ENCODE results near the gene ADAP2. TPM values are rescaled to one million over a fixed set of nuclear protein-coding genes. Genes with fewer than 3 reads are reported as not detected.

ADAP2 gene
- total RNA-seq, 2 experiments from 2014 or later: 1.0 to 1.3 TPM

DNA sequence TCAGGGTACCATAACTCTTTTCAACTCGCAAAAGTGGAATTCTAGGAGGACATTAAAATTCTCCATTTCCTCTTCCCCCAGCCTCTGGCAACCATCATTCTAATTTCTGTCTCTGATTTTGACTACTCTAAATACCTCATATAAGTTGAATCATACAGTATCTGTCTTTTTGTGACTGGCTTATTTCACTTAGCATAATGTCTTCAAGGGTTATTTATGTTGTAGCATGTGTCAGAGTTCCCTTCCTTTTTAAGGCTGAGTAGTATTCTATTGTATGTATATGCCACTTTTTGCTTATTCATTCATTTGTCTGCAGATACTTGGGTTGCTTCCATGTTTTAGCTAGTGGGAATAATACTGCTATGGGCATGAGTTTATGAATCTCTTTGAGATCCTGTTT lies 61.1 kb downstream of the ADAP2 start:
- Mint-ChIP-seq H3K27ac (peak overlapping the region; percentile 34), H3K27me3 (no peaks in the 10 kb centered on the region), H3K4me1 (ENCODE audit: low read depth) (peaks cover 14% of the 10 kb centered on the region), H3K4me3 (no peak overlapping the region), H3K9me3 (no peaks in the 10 kb centered on the region), H3K36me3 (peaks cover 7% of the 10 kb centered on the region)
- POLR2A ChIA-PET: interaction anchor here (0.6 kb wide), 1 partner anchor 75 kb away, joined by 3 read pairs; no protein-coding TSS in a partner anchor
- CTCF ChIA-PET: no interaction called here
- intact Hi-C loops (cut with micrococcal nuclease): loop anchor here (1.0 kb wide), 1 partner anchor 11 kb away; no protein-coding TSS in a partner anchor
- no peak for DNase-seq

DNA sequence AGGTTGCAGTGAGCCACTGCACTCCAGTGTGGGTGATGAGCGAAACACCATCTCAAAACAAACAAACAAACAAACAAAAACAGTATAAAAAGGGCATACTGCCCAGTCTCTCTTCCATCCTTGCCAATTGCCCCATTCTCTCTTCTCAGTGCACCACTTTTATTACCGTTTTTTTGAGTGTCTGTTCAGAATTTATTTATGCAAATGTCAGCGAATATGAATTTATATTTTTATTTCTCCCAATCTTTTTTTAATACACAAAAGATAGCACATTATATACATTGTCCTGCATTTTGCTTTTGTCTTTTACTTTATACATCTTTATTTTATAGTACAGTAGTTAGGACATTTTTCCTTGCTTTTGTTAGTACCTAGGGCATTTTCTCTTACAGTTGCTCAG lies 68.7 kb downstream of the ADAP2 start:
- intact Hi-C loops (cut with micrococcal nuclease): no loop called here
- H3K27ac Mint-ChIP-seq: no peak overlapping the region
- CTCF ChIA-PET: interaction anchor here (1.5 kb wide), 1 partner anchor 225 kb away, joined by 3 read pairs; no protein-coding TSS in a partner anchor

DNA sequence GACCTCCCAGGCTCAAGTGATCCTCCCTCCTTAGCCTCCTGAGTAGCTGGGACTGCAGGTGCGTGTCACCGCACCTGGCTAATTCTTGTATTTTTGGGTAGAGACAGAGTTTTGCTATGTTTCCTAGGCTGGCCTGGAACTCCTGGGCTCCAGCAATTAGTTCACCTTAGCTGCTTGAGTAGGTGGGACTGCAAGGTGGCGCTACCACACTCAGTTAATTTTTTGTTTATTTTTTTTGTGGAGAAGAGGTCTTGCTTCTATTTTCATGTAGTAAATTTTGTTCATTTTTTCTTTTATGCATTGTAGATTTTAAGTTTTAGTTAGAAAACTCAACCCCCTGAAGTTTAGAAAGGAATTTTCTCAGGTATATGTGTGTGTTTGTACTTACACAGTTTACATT lies 70.8 kb downstream of the ADAP2 start:
- no peak overlapping the region for H3K27ac Mint-ChIP-seq
- peaks cover 6% of the 10 kb centered on the region for H3K36me3 Mint-ChIP-seq
- H3K4me1 Mint-ChIP-seq (ENCODE audit: low read depth): no peaks in the 10 kb centered on the region
- H3K4me3 Mint-ChIP-seq: no peak overlapping the region
- ChIA-PET POLR2A (no interaction called here), CTCF (no interaction called here)
- intact Hi-C loops (cut with micrococcal nuclease): no loop called here
- no peaks in the 10 kb centered on the region for H3K9me3 Mint-ChIP-seq
- no peaks in the 10 kb centered on the region for H3K27me3 Mint-ChIP-seq
- no peak for DNase-seq

More for the DNA sequence above, 68.7 kb downstream of the ADAP2 start:
- Mint-ChIP-seq H3K36me3 (peaks cover 11% of the 10 kb centered on the region), H3K27me3 (no peaks in the 10 kb centered on the region), H3K4me1 (ENCODE audit: low read depth) (no peaks in the 10 kb centered on the region), H3K9me3 (no peaks in the 10 kb centered on the region), H3K4me3 (no peak overlapping the region)
- POLR2A ChIA-PET: interaction anchor here (0.7 kb wide), 1 partner anchor 350 kb away, joined by 3 read pairs; no protein-coding TSS in a partner anchor
- DNase-seq: no peak

DNA sequence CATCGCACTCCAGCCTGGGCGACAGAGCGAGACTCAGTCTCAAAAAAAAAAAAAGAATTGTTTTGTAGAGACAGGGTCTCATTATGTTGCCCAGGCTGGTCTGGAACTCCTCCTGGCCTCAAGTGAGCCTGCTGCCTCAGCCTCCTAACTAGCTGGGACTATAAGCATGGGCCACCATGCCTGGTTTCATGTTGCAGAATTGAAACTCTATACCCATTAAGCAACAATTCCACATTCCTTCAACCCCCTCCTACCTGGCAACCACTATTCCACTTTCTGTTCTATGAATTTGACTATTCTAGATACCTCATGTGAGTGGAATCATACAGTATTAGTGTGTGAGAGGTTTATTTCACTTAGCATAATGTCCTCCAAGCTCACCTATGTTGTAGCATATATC lies 73.6 kb downstream of the ADAP2 start:
- H3K4me1 Mint-ChIP-seq (ENCODE audit: low read depth): no peaks in the 10 kb centered on the region
- no peak overlapping the region for H3K4me3 Mint-ChIP-seq
- intact Hi-C loops (cut with micrococcal nuclease): no loop called here
- no peaks in the 10 kb centered on the region for H3K9me3 Mint-ChIP-seq
- DNase-seq: no peak
- H3K36me3 Mint-ChIP-seq: peaks cover 15% of the 10 kb centered on the region
- CTCF ChIA-PET: no interaction called here
- POLR2A ChIA-PET: no interaction called here
- no peaks in the 10 kb centered on the region for H3K27me3 Mint-ChIP-seq
- no peak overlapping the region for H3K27ac Mint-ChIP-seq

GRCh38 chr17:30996486-30996885 lies 74.7 kb downstream of the ADAP2 start:
- H3K9me3 Mint-ChIP-seq: no peaks in the 10 kb centered on the region

GRCh38 chr17:30997270-30997669 lies 75.5 kb downstream of the ADAP2 start:
- no peak overlapping the region for H3K4me3 Mint-ChIP-seq
- POLR2A ChIA-PET: no interaction called here

More at GRCh38 chr17:30996486-30996885, 74.7 kb downstream of the ADAP2 start:
- Mint-ChIP-seq H3K27ac (no peak overlapping the region), H3K4me1 (ENCODE audit: low read depth) (no peaks in the 10 kb centered on the region), H3K36me3 (peaks cover 15% of the 10 kb centered on the region), H3K4me3 (no peak overlapping the region), H3K27me3 (no peaks in the 10 kb centered on the region)
- intact Hi-C loops (cut with micrococcal nuclease): no loop called here
- ChIA-PET CTCF (no interaction called here), POLR2A (no interaction called here)
- no peak for DNase-seq

GRCh38 chr17:30997842-30998241 lies 76.1 kb downstream of the ADAP2 start:
- H3K27ac Mint-ChIP-seq: no peak overlapping the region
- no peaks in the 10 kb centered on the region for H3K9me3 Mint-ChIP-seq
- CTCF ChIA-PET: no interaction called here
- no peak overlapping the region for H3K4me3 Mint-ChIP-seq
- DNase-seq: no peak
- intact Hi-C loops (cut with micrococcal nuclease): no loop called here
- no peaks in the 10 kb centered on the region for H3K27me3 Mint-ChIP-seq
- H3K36me3 Mint-ChIP-seq: peaks cover 15% of the 10 kb centered on the region
- POLR2A ChIA-PET: no interaction called here
- H3K4me1 Mint-ChIP-seq (ENCODE audit: low read depth): no peaks in the 10 kb centered on the region

More at GRCh38 chr17:30997270-30997669, 75.5 kb downstream of the ADAP2 start:
- no peak for DNase-seq
- H3K9me3 Mint-ChIP-seq: no peaks in the 10 kb centered on the region
- intact Hi-C loops (cut with micrococcal nuclease): no loop called here
- H3K27me3 Mint-ChIP-seq: no peaks in the 10 kb centered on the region
- no peak overlapping the region for H3K27ac Mint-ChIP-seq
- CTCF ChIA-PET: no interaction called here
- H3K36me3 Mint-ChIP-seq: peaks cover 15% of the 10 kb centered on the region
- H3K4me1 Mint-ChIP-seq (ENCODE audit: low read depth): no peaks in the 10 kb centered on the region

DNA sequence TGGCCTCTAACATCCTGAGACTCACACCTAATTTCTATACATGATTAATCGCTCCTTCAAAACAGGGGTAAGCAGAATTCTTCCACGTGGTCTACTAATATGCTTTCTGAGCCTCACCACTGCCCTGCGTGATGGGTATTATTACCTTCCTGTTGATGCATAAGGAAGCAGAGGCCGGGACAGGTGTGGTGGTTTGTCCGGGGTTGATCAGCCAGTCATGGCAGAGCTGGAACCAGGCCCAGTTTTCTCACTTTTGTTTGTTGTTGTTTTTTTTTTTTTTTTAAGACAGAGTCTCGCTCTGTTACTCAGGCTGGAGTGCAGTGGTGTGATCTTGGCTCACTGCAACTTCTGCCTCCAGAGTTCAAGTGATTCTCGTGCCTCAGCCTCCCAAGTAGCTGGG lies 80.3 kb downstream of the ADAP2 start:
- CTCF ChIA-PET: interaction anchor here (0.7 kb wide), 1 partner anchor 210 kb away, joined by 3 read pairs; no protein-coding TSS in a partner anchor
- POLR2A ChIA-PET: no interaction called here

GRCh38 chr17:31003225-31003866 lies 81.6 kb downstream of the ADAP2 start:
- POLR2A ChIA-PET: no interaction called here
- CTCF ChIA-PET: interaction anchor here (0.8 kb wide), 1 partner anchor 213 kb away, joined by 3 read pairs; no protein-coding TSS in a partner anchor
- Mint-ChIP-seq H3K36me3 (peaks cover 10% of the 10 kb centered on the region), H3K4me1 (ENCODE audit: low read depth) (peaks cover 8% of the 10 kb centered on the region), H3K4me3 (no peak overlapping the region), H3K27me3 (no peaks in the 10 kb centered on the region), H3K9me3 (no peaks in the 10 kb centered on the region), H3K27ac (no peak overlapping the region)
- DNase-seq: no peak
- intact Hi-C loops (cut with micrococcal nuclease): no loop called here

More for the DNA sequence above, 80.3 kb downstream of the ADAP2 start:
- Mint-ChIP-seq H3K36me3 (peaks cover 15% of the 10 kb centered on the region), H3K4me3 (no peak overlapping the region), H3K27me3 (no peaks in the 10 kb centered on the region), H3K9me3 (no peaks in the 10 kb centered on the region), H3K4me1 (ENCODE audit: low read depth) (no peaks in the 10 kb centered on the region), H3K27ac (no peak overlapping the region)
- DNase-seq: no peak
- intact Hi-C loops (cut with micrococcal nuclease): no loop called here

GRCh38 chr17:31004160-31004559 lies 82.4 kb downstream of the ADAP2 start:
- POLR2A ChIA-PET: interaction anchor here (0.6 kb wide), 1 partner anchor 210 kb away, joined by 3 read pairs; no protein-coding TSS in a partner anchor
- no peak for DNase-seq
- Mint-ChIP-seq H3K27me3 (no peaks in the 10 kb centered on the region), H3K9me3 (no peaks in the 10 kb centered on the region), H3K27ac (no peak overlapping the region), H3K4me3 (no peak overlapping the region), H3K4me1 (ENCODE audit: low read depth) (peaks cover 10% of the 10 kb centered on the region), H3K36me3 (peaks cover 4% of the 10 kb centered on the region)
- intact Hi-C loops (cut with micrococcal nuclease): no loop called here
- CTCF ChIA-PET: no interaction called here

- intact Hi-C loops (cut with micrococcal nuclease): loop anchor here (5.0 kb wide), 2 partner anchors 36 to 101 kb away; partner anchors contain the start of genes RNF135 and TEFM
- CTCF ChIA-PET: interaction anchor here (1.1 to 1.3 kb wide), 3 partner anchors 8 to 209 kb away, joined by 3 read pairs; no protein-coding TSS in a partner anchor
- Mint-ChIP-seq H3K27ac (peak overlapping the region; percentile 73), H3K4me3 (peak overlapping the region; percentile 87), H3K9me3 (no peaks in the 10 kb centered on the region), H3K36me3 (no peaks in the 10 kb centered on the region), H3K27me3 (no peaks in the 10 kb centered on the region), H3K4me1 (ENCODE audit: low read depth) (peaks cover 17% of the 10 kb centered on the region)
- DNase-seq: no peak
- POLR2A ChIA-PET: interaction anchor here (0.7 to 1.0 kb wide), 3 partner anchors 88 to 208 kb away, joined by 3 to 5 read pairs (median 4); no protein-coding TSS in a partner anchor
Observed at GRCh38 chr17:31007695-31008373, 86.1 kb downstream of the ADAP2 start.

GRCh38 chr17:31008374-31009041 lies 86.8 kb downstream of the ADAP2 start:
- POLR2A ChIA-PET: interaction anchor here (0.7 to 1.0 kb wide), 3 partner anchors 87 to 207 kb away, joined by 3 to 5 read pairs (median 4); no protein-coding TSS in a partner anchor
- H3K4me1 Mint-ChIP-seq (ENCODE audit: low read depth): peaks cover 17% of the 10 kb centered on the region
- intact Hi-C loops (cut with micrococcal nuclease): loop anchor here (5.0 kb wide), 2 partner anchors 36 to 101 kb away; partner anchors contain the start of genes RNF135 and TEFM

More at GRCh38 chr17:31008374-31009041, 86.8 kb downstream of the ADAP2 start:
- peak overlapping the region; percentile 87 for H3K4me3 Mint-ChIP-seq
- peak; percentile 74 for DNase-seq
- H3K9me3 Mint-ChIP-seq: no peaks in the 10 kb centered on the region
- no peaks in the 10 kb centered on the region for H3K36me3 Mint-ChIP-seq
- CTCF ChIA-PET: interaction anchor here (0.7 to 1.3 kb wide), 5 partner anchors 8 to 208 kb away, joined by 3 read pairs; partner anchors contain the start of gene RNF135
- no peaks in the 10 kb centered on the region for H3K27me3 Mint-ChIP-seq
- peak overlapping the region; percentile 78 for H3K27ac Mint-ChIP-seq

Measured in activated CD4-positive, alpha-beta memory T cell treated with anti-CD3 and anti-CD28 coated beads for 36 hours (primary cell).